ENCODE results near the gene CTU1.

The CTU1 gene

DNA sequence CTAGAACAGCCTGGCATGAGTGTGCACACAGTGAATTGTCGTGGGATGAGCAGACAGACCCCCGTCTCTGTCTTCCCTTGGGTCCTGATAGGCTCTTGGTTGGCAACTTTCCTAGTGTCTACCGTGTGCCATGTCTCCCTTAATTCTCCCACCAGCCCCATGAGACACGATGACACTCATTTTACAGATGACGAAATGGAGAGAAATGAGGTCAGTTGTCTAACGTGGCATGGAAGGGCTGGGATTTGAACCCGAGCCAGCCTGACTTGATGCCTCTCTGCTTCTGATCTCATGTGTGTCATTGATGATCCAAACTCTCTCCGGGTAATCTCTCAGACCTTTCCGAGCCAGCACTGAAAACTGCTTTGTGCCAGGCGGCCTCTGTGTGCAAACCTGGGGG is 17.1 kb downstream of the CTU1 start:
- H3K9me3 ChIP-seq (ENCODE audit: insufficient read depth, low read length) = no peaks in the 10 kb centered on the region
- no peak for TF ChIP-seq ZNF274 (IDR thresholded peaks at IDR 0.05; ENCODE audit: low read depth, low read length)
- no peak for TF ChIP-seq SUZ12 (IDR thresholded peaks at IDR 0.05; ENCODE audit: extremely low read depth, insufficient read depth, insufficient read length)
- TF ChIP-seq YY1 (IDR thresholded peaks at IDR 0.05; ENCODE audit: insufficient read depth, insufficient read length) = no peak
- H3K4me3 ChIP-seq (ENCODE audit: insufficient read length, low read depth) = no peak overlapping the region
- no peak overlapping the region for H3K9ac ChIP-seq (ENCODE audit: insufficient read length, low read depth)
- H3K4me1 ChIP-seq (ENCODE audit: insufficient read depth, insufficient read length) = peaks cover 9% of the 10 kb centered on the region
- no peaks in the 10 kb centered on the region for H3K36me3 ChIP-seq (ENCODE audit: insufficient read depth, insufficient read length, low read length)
- DNase-seq (ENCODE audit: low read depth, low spot score) = no peak
- H3K27me3 ChIP-seq (ENCODE audit: insufficient read depth, insufficient read length) = no peaks in the 10 kb centered on the region

DNA sequence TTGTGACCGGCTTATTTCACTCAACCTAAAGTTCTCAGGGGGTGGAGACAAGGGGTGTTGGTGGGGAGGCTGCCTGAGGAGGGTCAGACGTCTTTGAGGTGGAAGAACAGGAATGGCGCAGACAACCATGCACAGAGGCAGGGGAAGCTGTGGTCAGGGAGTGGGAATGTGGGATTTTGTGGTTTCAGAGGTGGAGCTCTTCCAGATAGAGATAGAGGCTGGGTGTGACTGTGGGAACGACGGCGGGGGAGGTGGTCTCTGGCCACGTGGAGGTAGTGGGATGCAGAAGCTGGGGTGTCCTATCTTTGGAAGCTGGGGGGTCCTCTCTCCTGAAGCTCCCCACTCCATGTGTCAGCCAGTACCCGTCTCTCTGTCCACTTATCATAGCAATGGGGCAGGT is 17.7 kb downstream of the CTU1 start:
- Histone ChIP-seq H3K4me3 (ENCODE audit: insufficient read length, low read depth) (no peak overlapping the region), H3K4me1 (ENCODE audit: insufficient read depth, insufficient read length) (peaks cover 9% of the 10 kb centered on the region), H3K9ac (ENCODE audit: insufficient read length, low read depth) (no peak overlapping the region), H3K36me3 (ENCODE audit: insufficient read depth, insufficient read length, low read length) (no peaks in the 10 kb centered on the region), H3K27me3 (ENCODE audit: insufficient read depth, insufficient read length) (no peaks in the 10 kb centered on the region), H3K9me3 (ENCODE audit: insufficient read depth, low read length) (no peaks in the 10 kb centered on the region)
- no peak for TF ChIP-seq ZNF274 (IDR thresholded peaks at IDR 0.05; ENCODE audit: low read depth, low read length)
- TF ChIP-seq SUZ12 (IDR thresholded peaks at IDR 0.05; ENCODE audit: extremely low read depth, insufficient read depth, insufficient read length) = no peak
- TF ChIP-seq YY1 (IDR thresholded peaks at IDR 0.05; ENCODE audit: insufficient read depth, insufficient read length) = no peak
- DNase-seq (ENCODE audit: low read depth, low spot score) = no peak

DNA sequence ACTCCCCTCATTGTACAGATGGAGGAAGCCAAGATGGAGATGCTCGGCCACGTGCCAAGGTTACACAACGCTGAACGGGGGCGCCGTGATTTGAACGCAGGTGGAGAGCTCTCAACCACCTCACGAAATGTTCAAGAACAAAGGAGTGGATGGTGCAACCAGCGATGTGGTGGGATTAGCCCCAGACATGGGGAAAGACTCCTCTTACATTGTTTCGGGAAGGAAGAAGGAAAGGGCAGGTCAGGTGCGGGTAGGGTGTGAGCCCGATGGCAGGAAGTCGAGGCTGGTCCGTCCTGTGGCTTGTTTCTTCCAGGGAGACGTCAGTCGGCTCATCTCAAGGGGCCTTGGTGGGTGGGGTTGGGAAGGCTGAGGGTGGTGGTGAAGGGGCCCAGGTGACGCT is 18.4 kb downstream of the CTU1 start:
- no peak for DNase-seq (ENCODE audit: low read depth, low spot score)
- H3K36me3 ChIP-seq (ENCODE audit: insufficient read depth, insufficient read length, low read length) = no peaks in the 10 kb centered on the region
- H3K9me3 ChIP-seq (ENCODE audit: insufficient read depth, low read length) = no peaks in the 10 kb centered on the region
- no peak overlapping the region for H3K9ac ChIP-seq (ENCODE audit: insufficient read length, low read depth)
- peaks cover 9% of the 10 kb centered on the region for H3K4me1 ChIP-seq (ENCODE audit: insufficient read depth, insufficient read length)
- H3K27me3 ChIP-seq (ENCODE audit: insufficient read depth, insufficient read length) = no peaks in the 10 kb centered on the region
- TF ChIP-seq YY1 (IDR thresholded peaks at IDR 0.05; ENCODE audit: insufficient read depth, insufficient read length) (no peak), ZNF274 (IDR thresholded peaks at IDR 0.05; ENCODE audit: low read depth, low read length) (no peak), SUZ12 (IDR thresholded peaks at IDR 0.05; ENCODE audit: extremely low read depth, insufficient read depth, insufficient read length) (no peak)
- H3K4me3 ChIP-seq (ENCODE audit: insufficient read length, low read depth) = no peak overlapping the region

DNA sequence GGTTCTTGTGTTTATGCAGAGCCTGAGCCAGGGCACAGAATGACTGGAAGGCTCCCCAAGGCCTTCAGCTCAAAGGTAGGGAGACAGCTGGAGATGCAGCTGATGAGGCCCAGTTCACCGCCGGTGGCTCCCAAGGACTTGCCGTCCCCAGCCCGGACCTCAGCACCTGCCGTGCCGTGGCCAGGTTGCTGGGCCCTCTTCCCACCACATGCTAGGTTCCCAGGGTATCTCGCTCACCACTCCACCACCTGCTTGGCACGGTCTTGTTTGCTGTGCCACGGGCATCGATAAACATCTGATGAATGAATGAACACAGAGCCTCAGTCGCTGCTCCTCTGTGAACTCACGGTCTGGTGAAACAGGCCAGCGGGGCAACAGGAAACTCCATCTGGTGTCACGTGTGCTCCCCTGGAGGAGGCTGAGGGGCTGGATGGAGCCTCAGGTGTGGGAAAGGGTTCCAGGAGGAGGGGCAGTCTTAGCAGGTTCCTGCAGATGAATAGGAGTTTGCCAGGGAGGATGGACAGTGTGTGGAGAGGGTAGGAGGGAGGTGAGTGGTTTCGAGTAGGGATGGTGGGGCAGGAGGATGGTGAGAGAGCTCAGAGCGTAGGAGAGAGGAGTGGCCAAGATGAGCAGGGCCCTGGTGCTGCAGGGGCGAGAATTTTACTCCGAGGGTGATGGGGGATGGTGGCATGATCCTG is 21.9 kb downstream of the CTU1 start:
- Histone ChIP-seq H3K4me1 (ENCODE audit: insufficient read depth, insufficient read length) (peaks cover 6% of the 10 kb centered on the region), H3K9ac (ENCODE audit: insufficient read length, low read depth) (no peak overlapping the region), H3K27me3 (ENCODE audit: insufficient read depth, insufficient read length) (no peaks in the 10 kb centered on the region), H3K36me3 (ENCODE audit: insufficient read depth, insufficient read length, low read length) (no peaks in the 10 kb centered on the region), H3K4me3 (ENCODE audit: insufficient read length, low read depth) (no peak overlapping the region), H3K9me3 (ENCODE audit: insufficient read depth, low read length) (no peaks in the 10 kb centered on the region)
- DNase-seq (ENCODE audit: low read depth, low spot score) = no peak
- TF ChIP-seq SUZ12 (IDR thresholded peaks at IDR 0.05; ENCODE audit: extremely low read depth, insufficient read depth, insufficient read length) = no peak
- TF ChIP-seq ZNF274 (IDR thresholded peaks at IDR 0.05; ENCODE audit: low read depth, low read length) = no peak
- TF ChIP-seq YY1 (IDR thresholded peaks at IDR 0.05; ENCODE audit: insufficient read depth, insufficient read length) = no peak

DNA sequence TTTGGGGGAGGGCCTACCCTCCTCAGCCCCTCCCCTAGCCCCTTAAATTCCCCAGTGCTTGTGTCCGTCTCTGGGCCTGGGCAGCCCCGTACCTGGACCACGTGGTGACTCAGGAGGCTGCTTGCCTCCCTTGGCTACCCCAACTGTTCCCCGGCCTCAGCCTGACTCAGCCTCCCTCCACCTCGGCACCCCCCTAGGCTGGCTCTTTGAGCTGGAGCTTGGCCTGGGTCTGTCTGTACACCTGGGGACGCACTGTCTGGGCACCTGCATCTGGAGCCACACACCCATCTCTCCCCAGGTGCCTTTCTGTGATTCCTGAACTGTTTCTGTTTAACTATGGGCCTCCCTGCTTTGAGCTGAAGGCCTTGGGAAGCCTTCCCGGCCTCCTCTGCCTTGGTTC is 23.7 kb downstream of the CTU1 start:
- Histone ChIP-seq H3K9me3 (ENCODE audit: insufficient read depth, low read length) (no peaks in the 10 kb centered on the region), H3K4me1 (ENCODE audit: insufficient read depth, insufficient read length) (peaks cover 6% of the 10 kb centered on the region), H3K9ac (ENCODE audit: insufficient read length, low read depth) (no peak overlapping the region), H3K4me3 (ENCODE audit: insufficient read length, low read depth) (no peak overlapping the region), H3K27me3 (ENCODE audit: insufficient read depth, insufficient read length) (no peaks in the 10 kb centered on the region), H3K36me3 (ENCODE audit: insufficient read depth, insufficient read length, low read length) (no peaks in the 10 kb centered on the region)
- DNase-seq (ENCODE audit: low read depth, low spot score) = no peak
- TF ChIP-seq YY1 (IDR thresholded peaks at IDR 0.05; ENCODE audit: insufficient read depth, insufficient read length) = no peak
- TF ChIP-seq ZNF274 (IDR thresholded peaks at IDR 0.05; ENCODE audit: low read depth, low read length) = no peak
- no peak for TF ChIP-seq SUZ12 (IDR thresholded peaks at IDR 0.05; ENCODE audit: extremely low read depth, insufficient read depth, insufficient read length)

DNA sequence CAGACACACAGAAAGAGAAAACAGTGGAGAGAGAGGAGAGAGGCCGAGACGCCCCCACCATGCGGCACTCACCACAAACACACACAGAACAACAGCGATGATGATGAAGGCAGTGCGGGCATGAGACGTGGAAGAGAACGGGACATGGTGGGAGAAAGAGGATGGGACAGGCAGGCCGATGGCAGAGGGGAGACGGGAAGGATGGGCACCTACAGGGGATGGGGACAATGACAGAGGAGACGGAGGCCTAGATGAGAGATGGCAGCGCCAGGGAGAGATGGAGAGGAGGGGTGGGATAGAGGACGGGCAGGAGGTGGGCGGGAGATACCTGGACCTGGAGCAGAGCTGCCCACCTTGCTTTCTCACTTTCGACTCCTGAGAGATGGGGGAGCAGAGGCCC is 24.4 kb downstream of the CTU1 start:
- H3K9me3 ChIP-seq (ENCODE audit: insufficient read depth, low read length) = no peaks in the 10 kb centered on the region
- no peaks in the 10 kb centered on the region for H3K27me3 ChIP-seq (ENCODE audit: insufficient read depth, insufficient read length)
- H3K4me3 ChIP-seq (ENCODE audit: insufficient read length, low read depth) = no peak overlapping the region
- no peaks in the 10 kb centered on the region for H3K36me3 ChIP-seq (ENCODE audit: insufficient read depth, insufficient read length, low read length)
- no peak overlapping the region for H3K9ac ChIP-seq (ENCODE audit: insufficient read length, low read depth)
- TF ChIP-seq SUZ12 (IDR thresholded peaks at IDR 0.05; ENCODE audit: extremely low read depth, insufficient read depth, insufficient read length) (no peak), ZNF274 (IDR thresholded peaks at IDR 0.05; ENCODE audit: low read depth, low read length) (no peak), YY1 (IDR thresholded peaks at IDR 0.05; ENCODE audit: insufficient read depth, insufficient read length) (no peak)
- DNase-seq (ENCODE audit: low read depth, low spot score) = no peak
- peaks cover 6% of the 10 kb centered on the region for H3K4me1 ChIP-seq (ENCODE audit: insufficient read depth, insufficient read length)

DNA sequence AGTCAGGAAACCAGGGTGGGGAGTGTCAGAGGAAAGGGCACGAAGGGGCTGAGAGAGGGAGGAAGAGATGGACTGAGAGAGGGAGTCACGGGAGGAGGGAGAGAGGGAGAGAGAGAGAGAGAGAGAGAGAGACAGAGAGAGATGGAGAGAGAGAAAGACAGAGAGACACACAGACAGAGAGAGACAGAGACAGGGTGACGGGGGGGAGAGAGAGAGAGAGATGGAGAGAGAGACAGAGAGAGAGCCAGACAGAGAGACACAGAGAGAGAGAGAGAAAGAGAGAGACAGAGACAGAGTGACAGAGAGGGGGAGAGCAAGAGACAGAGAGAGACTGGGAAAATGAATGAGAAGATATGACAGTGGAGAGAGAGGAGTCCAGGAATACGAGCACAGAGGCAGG is 25.0 kb downstream of the CTU1 start:
- DNase-seq (ENCODE audit: low read depth, low spot score) = no peak
- no peak for TF ChIP-seq ZNF274 (IDR thresholded peaks at IDR 0.05; ENCODE audit: low read depth, low read length)
- no peak for TF ChIP-seq SUZ12 (IDR thresholded peaks at IDR 0.05; ENCODE audit: extremely low read depth, insufficient read depth, insufficient read length)
- no peak for TF ChIP-seq YY1 (IDR thresholded peaks at IDR 0.05; ENCODE audit: insufficient read depth, insufficient read length)
- no peaks in the 10 kb centered on the region for H3K27me3 ChIP-seq (ENCODE audit: insufficient read depth, insufficient read length)
- peaks cover 6% of the 10 kb centered on the region for H3K4me1 ChIP-seq (ENCODE audit: insufficient read depth, insufficient read length)
- no peak overlapping the region for H3K4me3 ChIP-seq (ENCODE audit: insufficient read length, low read depth)
- H3K36me3 ChIP-seq (ENCODE audit: insufficient read depth, insufficient read length, low read length) = no peaks in the 10 kb centered on the region
- no peak overlapping the region for H3K9ac ChIP-seq (ENCODE audit: insufficient read length, low read depth)
- H3K9me3 ChIP-seq (ENCODE audit: insufficient read depth, low read length) = no peaks in the 10 kb centered on the region
